OCI-LY1 (cell line): ENCODE data around the gene SCRN1.
A peak's percentile ranks its signal among the peaks of the same experiment; 100 is the strongest.

Experiments
- EZH2 ChIP-seq: fragments of 200-600 bp; sonication (generic), shearing (Covaris generic); IDR thresholded peaks from 2 replicates; pipeline ENCODE4 v1.8.0; 2017; ENCODE audit warnings: borderline replicate concordance, mixed run types, mild to moderate bottlenecking, antibody characterized with exemption, low read length, moderate library complexity, mixed read lengths
- TF ChIP-seq, protein P1 (sequence below): fragments of 200-600 bp; sonication (generic), shearing (Covaris generic); IDR thresholded peaks from 2 replicates; pipeline ENCODE4 v1.5.1; 2017; ENCODE audit warnings: mild to moderate bottlenecking, antibody characterized with exemption, low read length, moderate library complexity, mixed read lengths

DNA sequence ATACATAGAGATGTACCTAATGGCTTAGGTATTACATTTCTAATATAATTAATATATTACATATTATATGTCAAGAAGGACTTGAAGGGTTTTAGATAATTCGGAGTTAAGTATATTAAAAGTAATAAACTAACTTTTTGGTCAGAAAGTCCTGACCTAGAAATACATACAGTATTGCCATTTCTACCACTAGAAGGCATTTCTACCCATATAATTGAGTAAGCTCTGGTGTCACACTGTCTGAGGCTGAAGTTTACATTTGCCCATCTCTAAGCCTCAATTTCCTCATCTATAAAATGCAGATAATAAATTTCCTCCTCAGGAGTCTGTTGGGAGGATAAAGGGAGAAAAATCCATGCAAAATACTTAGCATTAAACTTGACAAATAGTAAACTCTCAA, 29.8 kb upstream of the SCRN1 start:
- TF ChIP-seq, protein P1, sequence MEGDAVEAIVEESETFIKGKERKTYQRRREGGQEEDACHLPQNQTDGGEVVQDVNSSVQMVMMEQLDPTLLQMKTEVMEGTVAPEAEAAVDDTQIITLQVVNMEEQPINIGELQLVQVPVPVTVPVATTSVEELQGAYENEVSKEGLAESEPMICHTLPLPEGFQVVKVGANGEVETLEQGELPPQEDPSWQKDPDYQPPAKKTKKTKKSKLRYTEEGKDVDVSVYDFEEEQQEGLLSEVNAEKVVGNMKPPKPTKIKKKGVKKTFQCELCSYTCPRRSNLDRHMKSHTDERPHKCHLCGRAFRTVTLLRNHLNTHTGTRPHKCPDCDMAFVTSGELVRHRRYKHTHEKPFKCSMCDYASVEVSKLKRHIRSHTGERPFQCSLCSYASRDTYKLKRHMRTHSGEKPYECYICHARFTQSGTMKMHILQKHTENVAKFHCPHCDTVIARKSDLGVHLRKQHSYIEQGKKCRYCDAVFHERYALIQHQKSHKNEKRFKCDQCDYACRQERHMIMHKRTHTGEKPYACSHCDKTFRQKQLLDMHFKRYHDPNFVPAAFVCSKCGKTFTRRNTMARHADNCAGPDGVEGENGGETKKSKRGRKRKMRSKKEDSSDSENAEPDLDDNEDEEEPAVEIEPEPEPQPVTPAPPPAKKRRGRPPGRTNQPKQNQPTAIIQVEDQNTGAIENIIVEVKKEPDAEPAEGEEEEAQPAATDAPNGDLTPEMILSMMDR, result peak; percentile 28; the same call in 1 of the 2 replicates
- TF ChIP-seq EZH2, result no peak
